T1000 (cell line): ENCODE data around the gene GAP43.
"Not testable (repeated sequence)": the region's sequence is repeated elsewhere in the genome, so short reads cannot be mapped to it uniquely, and the experiment has no call there.

ENCODE experiments used
- DNase-seq: peaks from one replicate; lab custom pipeline; 2025; ENCODE audit warnings: mixed read lengths; lab: John Stamatoyannopoulos, UW

GAP43 gene

GRCh38 chr3:115698851-115699591, 75.7 kb downstream of the GAP43 start:
- no peak for DNase-seq

- DNase-seq = no peak
Measured at GRCh38 chr3:115699706-115700105, 76.4 kb downstream of the GAP43 start.

DNA sequence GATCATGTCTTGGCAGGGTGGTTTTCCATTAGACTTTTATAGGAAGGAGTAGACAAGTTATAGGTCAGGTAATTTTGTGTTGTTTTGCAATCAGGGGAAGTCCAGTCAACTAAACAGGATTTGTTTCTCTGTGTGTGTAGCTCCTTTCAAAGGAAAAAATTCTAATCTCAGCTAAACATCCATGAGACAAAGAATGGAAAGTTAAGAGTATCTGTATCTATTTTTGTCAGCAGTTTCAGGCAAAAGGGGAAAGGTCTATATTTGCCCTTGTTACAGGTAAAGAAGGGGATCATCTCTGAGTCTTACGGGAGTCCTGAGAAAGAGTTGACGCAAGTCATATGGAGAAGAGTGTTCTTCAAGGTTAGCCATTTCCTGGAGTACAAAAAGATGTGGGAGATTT, 79.3 kb downstream of the GAP43 start:
- no peak for DNase-seq

DNA sequence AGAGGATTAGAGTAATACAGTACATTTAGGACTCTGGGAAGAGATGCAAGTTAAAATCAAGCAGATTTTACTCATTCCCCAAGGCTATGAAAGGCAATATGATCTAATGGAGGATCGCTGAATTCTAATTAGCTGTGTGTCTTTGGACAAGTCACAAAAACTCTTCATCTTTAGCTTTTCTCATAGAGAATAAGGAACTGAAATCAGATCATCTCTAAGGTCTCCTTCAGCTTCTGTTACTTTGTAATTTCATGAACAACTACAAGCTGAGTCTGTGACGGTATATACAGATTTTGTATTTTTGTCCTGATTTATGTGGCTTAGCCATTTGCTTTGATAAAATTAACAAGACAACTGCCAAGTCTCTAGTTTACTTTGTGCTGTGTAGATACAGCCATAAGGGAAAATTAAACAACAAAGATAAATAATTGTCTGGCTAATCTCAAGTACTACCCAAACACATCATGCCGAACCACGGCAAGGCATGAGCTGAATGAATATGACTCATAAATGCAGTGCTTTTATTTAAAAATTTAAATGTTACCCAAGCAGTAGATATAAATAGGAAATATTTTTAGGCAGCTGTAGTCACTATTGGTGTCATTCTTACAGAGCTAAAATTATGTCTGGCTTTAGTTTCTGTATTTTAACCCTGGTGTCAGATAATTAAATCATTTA, 81.5 kb downstream of the GAP43 start:
- no peak for DNase-seq

DNA sequence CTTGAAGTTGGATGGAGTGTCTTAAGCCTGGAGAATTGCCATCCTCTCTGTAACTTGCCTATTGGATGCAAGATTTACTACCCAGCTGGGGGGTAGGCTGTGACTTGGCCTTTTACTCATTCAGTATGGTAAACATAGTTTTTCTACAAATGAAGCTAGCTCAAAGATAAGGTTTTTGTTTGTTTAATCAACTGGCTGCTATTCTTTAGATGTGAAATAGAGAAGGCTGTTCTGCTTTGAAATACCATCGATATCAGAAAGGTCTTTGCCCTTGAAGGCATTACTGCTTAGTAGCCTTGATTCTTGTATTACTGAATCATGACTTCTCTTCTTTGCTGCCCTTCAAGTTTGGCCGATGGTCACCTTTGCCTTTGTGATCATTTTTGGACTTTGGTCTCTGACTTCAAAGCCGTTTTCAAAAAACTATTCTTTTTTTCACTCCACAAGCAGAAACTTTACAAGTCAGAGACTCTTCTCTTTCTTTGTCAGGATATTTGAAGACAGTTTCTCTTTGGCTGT, 83.1 kb downstream of the GAP43 start:
- peak; percentile 7 for DNase-seq

GRCh38 chr3:115708540-115708939, 85.2 kb downstream of the GAP43 start:
- no peak for DNase-seq

- no peak for DNase-seq
Measured at GRCh38 chr3:115709093-115709492, 85.8 kb downstream of the GAP43 start.

GRCh38 chr3:115709931-115710330, 86.6 kb downstream of the GAP43 start:
- no peak for DNase-seq

GRCh38 chr3:115710799-115711198, 87.5 kb downstream of the GAP43 start:
- no peak for DNase-seq

DNA sequence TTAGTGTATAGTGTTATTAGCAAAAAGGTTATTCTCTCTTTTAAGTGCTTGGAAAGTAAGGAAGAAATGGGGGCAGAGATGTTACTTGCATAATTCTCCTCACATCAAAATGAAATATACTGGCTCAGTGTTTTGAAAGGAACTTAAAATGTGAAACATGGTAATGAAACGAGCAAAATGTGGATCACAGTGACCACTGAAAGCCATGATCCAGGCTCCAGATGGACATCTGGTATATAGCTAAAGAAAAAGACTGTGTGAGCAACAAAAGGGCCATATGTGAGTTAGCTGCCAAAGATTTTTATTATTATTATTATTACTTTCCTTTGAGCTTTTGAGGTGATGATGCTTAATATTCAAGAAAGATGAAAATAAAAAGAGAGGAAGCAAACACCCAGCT, 89.6 kb downstream of the GAP43 start:
- no peak for DNase-seq

- DNase-seq = no peak
Measured at GRCh38 chr3:115713284-115713683, 90.0 kb downstream of the GAP43 start.

DNA sequence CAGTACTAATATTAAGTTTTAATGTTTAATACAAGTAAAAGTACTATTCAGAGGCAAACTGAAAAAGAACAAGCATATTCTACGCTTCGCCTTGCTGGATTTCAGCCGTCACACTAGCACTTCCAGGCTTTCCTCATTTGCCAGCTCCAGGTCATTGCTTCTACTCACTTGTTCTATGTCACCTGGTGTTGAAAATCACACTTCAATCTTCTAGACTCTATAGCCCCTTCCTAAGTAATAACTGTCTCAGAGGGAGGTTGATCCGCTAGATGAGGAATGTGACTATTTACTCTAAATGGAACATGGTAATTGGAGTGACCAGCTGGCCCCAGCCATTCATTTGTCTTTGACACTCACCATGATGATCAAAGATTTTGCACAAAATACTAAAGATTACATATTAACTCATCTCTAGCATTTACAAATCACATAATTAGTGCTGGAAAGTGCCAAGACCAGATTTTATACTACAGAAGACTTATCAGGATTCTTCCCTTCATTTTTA, 92.0 kb downstream of the GAP43 start:
- no peak for DNase-seq

GRCh38 chr3:115720983-115721382, 97.7 kb downstream of the GAP43 start:
- no peak for DNase-seq

- DNase-seq = no peak
Measured at GRCh38 chr3:115725800-115726199, 102.5 kb downstream of the GAP43 start.

DNA sequence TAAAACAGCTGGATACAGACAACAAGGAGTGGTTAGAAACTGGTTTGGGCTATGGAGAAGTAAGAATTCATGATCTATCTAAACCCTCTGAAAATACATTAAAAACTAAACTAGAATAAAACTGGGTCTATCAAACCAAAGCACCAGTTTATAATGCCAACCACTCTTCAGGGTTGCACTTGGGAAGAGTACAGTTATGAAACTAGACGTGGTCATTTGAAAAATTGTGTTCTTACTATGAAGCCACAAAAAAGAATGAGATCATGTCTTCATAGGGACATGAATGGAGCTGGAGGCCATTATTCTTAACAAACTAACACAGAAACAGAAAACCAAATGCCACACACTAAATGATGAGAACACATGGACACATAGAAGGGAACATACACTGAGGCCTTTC, 103.8 kb downstream of the GAP43 start:
- DNase-seq = no peak

GRCh38 chr3:115728013-115728412, 104.7 kb downstream of the GAP43 start:
- no peak for DNase-seq

- DNase-seq = not testable (repeated sequence)
Measured at GRCh38 chr3:115736341-115736740, 113.0 kb downstream of the GAP43 start.

DNA sequence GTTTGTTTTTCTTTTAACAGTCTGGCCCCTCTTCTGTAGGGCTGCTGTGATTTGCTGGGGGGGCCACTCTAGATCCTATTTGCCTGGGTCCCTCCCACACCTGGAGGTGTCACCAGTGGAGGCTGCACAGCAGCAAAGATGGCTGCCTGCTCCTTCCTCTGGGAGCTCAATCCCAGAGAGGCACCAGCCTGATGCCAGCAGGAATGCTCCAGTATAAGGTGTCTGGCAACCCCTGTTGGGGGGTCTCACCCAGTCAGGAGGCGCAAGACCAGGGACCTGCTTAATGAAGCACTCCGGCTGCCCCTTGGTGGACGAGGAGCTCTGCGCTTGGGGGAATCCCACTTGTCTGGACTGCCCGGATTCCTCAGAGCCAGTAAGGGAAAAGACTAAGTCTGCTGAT, 118.3 kb downstream of the GAP43 start:
- no peak for DNase-seq

- DNase-seq = peak; percentile 46
Measured at GRCh38 chr3:115744516-115744915, 121.2 kb downstream of the GAP43 start.

- DNase-seq = not testable (repeated sequence)
Measured at GRCh38 chr3:115752978-115753377, 129.7 kb downstream of the GAP43 start.

GRCh38 chr3:115758076-115758763, 134.9 kb downstream of the GAP43 start:
- DNase-seq = no peak

- no peak for DNase-seq
Measured at GRCh38 chr3:115760716-115761115, 137.4 kb downstream of the GAP43 start.

- no peak for DNase-seq
Measured at GRCh38 chr3:115761927-115762305, 138.6 kb downstream of the GAP43 start.
